ENCODE data around the gene SMURF2. TPM values are rescaled to one million over a fixed set of nuclear protein-coding genes. Genes with fewer than 3 reads are reported as not detected.

SMURF2 gene
- total RNA-seq, 6 experiments from 2014 or later, result 2.5 to 6.8 (median 4.0) TPM

DNA sequence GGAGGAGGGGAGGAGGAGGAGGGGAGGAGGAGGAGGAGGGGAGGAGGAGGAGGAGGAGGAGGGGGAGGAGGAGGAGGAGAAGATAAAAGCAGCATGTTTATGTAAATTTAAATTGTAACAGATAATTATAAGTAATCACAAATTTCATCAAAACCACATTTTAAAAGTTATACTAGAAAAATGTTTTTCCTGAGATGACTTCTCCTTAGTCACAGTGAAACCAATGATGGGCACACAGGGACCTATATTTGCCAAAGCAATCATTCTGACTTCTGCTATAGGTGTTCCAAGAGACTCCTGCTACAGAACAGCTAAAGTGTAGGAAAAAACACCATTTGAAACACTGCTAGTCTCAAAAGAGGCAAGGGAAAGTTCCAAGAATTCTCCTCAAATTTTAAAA lies 88.9 kb downstream of the SMURF2 start:
- Histone ChIP-seq H3K36me3 (peaks cover 0 to 10% (median 0%) of the 10 kb centered on the region in 4 donors), H3K9me3 (no peaks in the 10 kb centered on the region), H3K27ac (no peak overlapping the region), H3K4me3 (no peak overlapping the region), H3K27me3 (no peaks in the 10 kb centered on the region), H3K4me1 (no peaks in the 10 kb centered on the region)
- DNase-seq, result no peak
- no peak for ATAC-seq
- intact Hi-C loops (cut with DNase I), result no loop called here
- no peak for TF ChIP-seq CTCF (IDR thresholded peaks at IDR 0.05)
- no peak for TF ChIP-seq POLR2A (IDR thresholded peaks at IDR 0.05)

DNA sequence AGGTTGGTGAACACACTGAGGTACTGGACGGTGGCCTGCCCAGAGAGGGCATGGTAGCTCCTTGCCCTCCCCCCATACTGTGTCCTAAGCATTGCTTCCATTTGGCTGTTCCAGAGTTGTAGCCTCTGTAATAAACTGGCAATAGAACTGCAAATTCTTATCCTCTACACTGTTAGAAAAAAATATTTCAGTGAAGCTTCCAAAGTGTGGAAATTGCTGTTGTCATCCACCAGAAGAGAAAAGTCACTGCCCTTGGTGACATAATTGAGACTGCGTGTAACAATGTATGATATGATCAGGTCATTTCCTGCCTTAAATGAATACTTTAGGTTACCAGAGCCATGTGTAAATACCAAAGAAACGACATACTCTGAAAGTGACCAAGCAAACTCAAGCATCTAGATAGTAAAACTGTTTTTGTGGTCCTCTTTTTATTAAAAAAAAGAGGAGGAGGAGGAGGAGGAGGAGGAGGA lies 89.4 kb downstream of the SMURF2 start:
- H3K27ac ChIP-seq, result no peak overlapping the region
- H3K4me3 ChIP-seq, result no peak overlapping the region
- ATAC-seq (peak in 3 of 4 donors; percentile 42 to 62 (median 55)), DNase-seq (no peak)
- no peaks in the 10 kb centered on the region for H3K27me3 ChIP-seq
- WGBS (ENCODE audit: insufficient coverage, low coverage, low lambda C conversion rate, missing lambda C conversion rate), result 54% methylated on average over 3 of the region's 3 CpGs
- TF ChIP-seq CTCF (IDR thresholded peaks at IDR 0.05) (no peak), POLR2A (IDR thresholded peaks at IDR 0.05) (no peak)
- H3K4me1 ChIP-seq, result no peaks in the 10 kb centered on the region
- intact Hi-C loops (cut with DNase I), result no loop called here
- H3K36me3 ChIP-seq, result peaks cover 0 to 10% (median 0%) of the 10 kb centered on the region in 4 donors
- no peaks in the 10 kb centered on the region for H3K9me3 ChIP-seq

- Histone ChIP-seq H3K27me3 (no peaks in the 10 kb centered on the region), H3K4me3 (no peak overlapping the region), H3K9me3 (no peaks in the 10 kb centered on the region), H3K36me3 (peaks cover 0 to 10% (median 0%) of the 10 kb centered on the region in 4 donors), H3K4me1 (no peaks in the 10 kb centered on the region), H3K27ac (no peak overlapping the region)
- 90% methylated on average over 6 of the region's 6 CpGs for WGBS (ENCODE audit: insufficient coverage, low coverage, low lambda C conversion rate, missing lambda C conversion rate)
- ATAC-seq (no peak), DNase-seq (no peak)
- intact Hi-C loops (cut with DNase I), result no loop called here
- TF ChIP-seq POLR2A (IDR thresholded peaks at IDR 0.05) (no peak), CTCF (IDR thresholded peaks at IDR 0.05) (no peak)
Observed at GRCh38 chr17:64571746-64572145, 90.4 kb downstream of the SMURF2 start.

DNA sequence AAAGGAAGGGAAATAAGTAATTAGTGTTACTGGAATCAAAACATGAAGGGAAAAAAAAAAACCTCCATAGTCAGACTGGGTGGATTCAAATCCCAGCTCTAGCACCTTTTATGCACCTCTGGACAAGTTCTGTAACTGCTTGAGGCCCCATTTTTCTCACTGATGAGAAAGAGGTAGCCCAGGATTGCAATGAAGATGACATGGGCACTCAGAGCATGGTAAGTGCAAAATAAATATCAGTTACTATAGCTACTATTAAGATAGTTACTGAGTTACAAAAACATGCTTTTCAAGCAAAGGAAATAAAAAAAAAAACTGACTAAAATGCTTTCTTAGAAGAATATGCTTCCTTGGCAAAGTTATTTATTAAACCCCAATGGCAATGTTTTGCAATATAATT lies 96.5 kb downstream of the SMURF2 start:
- H3K4me3 ChIP-seq, result no peak overlapping the region
- H3K27me3 ChIP-seq, result no peaks in the 10 kb centered on the region
- ATAC-seq, result no peak
- H3K9me3 ChIP-seq, result no peaks in the 10 kb centered on the region
- intact Hi-C loops (cut with DNase I), result no loop called here
- H3K36me3 ChIP-seq, result peaks cover 0 to 15% (median 3%) of the 10 kb centered on the region in 4 donors
- no peaks in the 10 kb centered on the region for H3K4me1 ChIP-seq
- no peak for DNase-seq
- TF ChIP-seq CTCF (IDR thresholded peaks at IDR 0.05) (no peak), POLR2A (IDR thresholded peaks at IDR 0.05) (no peak)
- H3K27ac ChIP-seq, result no peak overlapping the region

GRCh38 chr17:64564098-64564497 lies 98.0 kb downstream of the SMURF2 start:
- Histone ChIP-seq H3K4me3 (no peak overlapping the region), H3K9me3 (no peaks in the 10 kb centered on the region), H3K36me3 (peaks cover 0 to 13% (median 4%) of the 10 kb centered on the region in 4 donors), H3K27me3 (no peaks in the 10 kb centered on the region), H3K4me1 (no peaks in the 10 kb centered on the region), H3K27ac (no peak overlapping the region)
- intact Hi-C loops (cut with DNase I), result no loop called here
- ATAC-seq (no peak), DNase-seq (no peak)
- TF ChIP-seq CTCF (IDR thresholded peaks at IDR 0.05) (no peak), POLR2A (IDR thresholded peaks at IDR 0.05) (no peak)
- 100% methylated on average over 1 of the region's 1 CpG for WGBS (ENCODE audit: insufficient coverage, low coverage, low lambda C conversion rate, missing lambda C conversion rate)
